ENCODE data around the gene VOPP1. TPM values are rescaled to one million over a fixed set of nuclear protein-coding genes. Genes with fewer than 3 reads are reported as not detected.

VOPP1 gene
- total and polyA plus RNA-seq, 9 of the 15 experiments (the other 6 are each of a cell fraction or from before 2014, with no cell fraction given) = 8.2 to 45.8 (median 31.2) TPM

- TF ChIP-seq ZNF280A (IDR thresholded peaks at IDR 0.05; ENCODE audit: low read depth, partially characterized antibody) = no peak
- no peak for TF ChIP-seq CBFA2T3 (IDR thresholded peaks at IDR 0.05)
- no peak for TF ChIP-seq HINFP (tag; conservative IDR thresholded peaks at IDR 0.05; ENCODE audit: low read depth)
- TF ChIP-seq PREB (CRISPR knock-in tag; IDR thresholded peaks at IDR 0.05) = no peak
- TF ChIP-seq ZNF764 (CRISPR knock-in tag; IDR thresholded peaks at IDR 0.05; ENCODE audit: low read depth) = no peak
These were observed 74.8 kb downstream of the VOPP1 start (continued) for GRCh38 chr7:55497521-55497920.

GRCh38 chr7:55496906-55497305 is 75.4 kb downstream of the VOPP1 start:
- 0 out of 5 replicates have a peak, but pooled peaks cover 0 to 3% of the 10 kb centered on the region in 2 experiments for H3K4me1 ChIP-seq (replicated peaks in 1 of 2; ENCODE audit: control insufficient read depth in 2 of 2, insufficient read depth in 2 of 2, low read length in 2 of 2)
- 83% methylated on average over 8 of the region's 9 CpGs for WGBS (ENCODE audit: insufficient coverage, low coverage, missing lambda C conversion rate)
- in situ Hi-C loops (cut with MboI) (no loop called here), intact Hi-C loops (cut with micrococcal nuclease) (no loop called here)
- DNase-seq (ENCODE audit: extremely low read depth in 1 of 4, low spot score in 3 of 4) (no peak), ATAC-seq (no peak), FAIRE-seq (no peak)
- no peak overlapping the region for H2AFZ ChIP-seq (ENCODE audit: low read depth, low read length)
- peaks cover 3% of the 10 kb centered on the region; the same call in 1 of the 3 replicates for H3K36me3 ChIP-seq (ENCODE audit: control insufficient read depth, insufficient read depth, low read length)
- H3K9me3 ChIP-seq (replicated peaks; ENCODE audit: control insufficient read depth, insufficient read depth, low read depth, low read length) = no peaks in the 10 kb centered on the region
- H4K20me1 ChIP-seq (replicated peaks; ENCODE audit: control insufficient read depth, insufficient read depth, low read length) = peaks cover 4% of the 10 kb centered on the region
- ChIA-PET CTCF (ENCODE audit: low intra/inter-chr PET ratio) (no interaction called here), POLR2A (no interaction called here)
- no peak overlapping the region for H3K27ac ChIP-seq (ENCODE audit: extremely low read depth, low read depth, low read length)
- no peak overlapping the region for H3K9ac ChIP-seq (ENCODE audit: insufficient read depth in 1 of 2, low read depth in 2 of 2, low read length in 2 of 2)
- no peak overlapping the region for H3K4me3 ChIP-seq
- no peaks in the 10 kb centered on the region for H3K27me3 ChIP-seq (ENCODE audit: control insufficient read depth in 2 of 2, insufficient read depth in 2 of 2, low read length in 2 of 2)
- BruUV-seq (replicated peaks) = no TSS peak
- no peaks in the 10 kb centered on the region for H3K9me1 ChIP-seq (ENCODE audit: control insufficient read depth, insufficient read depth, low read length)
- no peak overlapping the region for H3K4me2 ChIP-seq (ENCODE audit: insufficient read depth, low read length)
- H3K79me2 ChIP-seq (ENCODE audit: control insufficient read depth, insufficient read depth, low read length) = no peaks in the 10 kb centered on the region
- TF ChIP-seq ZNF398 (CRISPR knock-in tag; IDR thresholded peaks at IDR 0.05) (no peak), ZNF609 (CRISPR knock-in tag; IDR thresholded peaks at IDR 0.05; ENCODE audit: borderline replicate concordance) (no peak), ZNF589 (CRISPR knock-in tag; IDR thresholded peaks at IDR 0.05; ENCODE audit: low read depth) (no peak)
